Measurements from ENCODE around the gene SLC26A11. TPM values are rescaled to one million over a fixed set of nuclear protein-coding genes. Genes with fewer than 3 reads are reported as not detected.

The SLC26A11 gene
- total and polyA plus RNA-seq, 5 donors from 2014 or later = 7.7 to 75.9 (median 8.3) TPM

DNA sequence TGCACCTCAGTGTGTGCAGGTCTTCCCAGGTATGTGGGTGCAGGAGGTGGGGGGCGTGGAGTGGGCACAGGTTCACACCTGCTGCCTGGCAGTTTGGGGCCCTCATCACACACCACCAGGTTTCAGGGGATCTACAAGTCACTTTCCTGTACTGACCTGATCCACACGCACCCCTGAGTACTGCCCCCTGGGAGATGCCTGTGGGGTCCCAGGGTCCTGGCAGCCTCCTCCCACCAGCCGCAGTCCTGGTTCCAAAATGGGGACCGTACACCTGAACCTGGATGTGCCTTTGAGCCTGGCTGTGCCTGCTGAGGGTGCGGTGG, 66.4 kb downstream of the SLC26A11 start:
- Histone ChIP-seq H3K4me1 (ENCODE audit: control insufficient read depth, insufficient read depth, low read length, poor library complexity, severe bottlenecking) (no peaks in the 10 kb centered on the region), H3K27me3 (ENCODE audit: control insufficient read depth, insufficient read depth, low read length) (no peaks in the 10 kb centered on the region), H3K27ac (ENCODE audit: insufficient read depth, low read length, poor library complexity, severe bottlenecking) (no peak overlapping the region), H3K4me3 (ENCODE audit: low read depth, low read length) (no peak overlapping the region), H3K9me3 (ENCODE audit: control insufficient read depth in 2 of 2, low read length in 2 of 2) (no peaks in the 10 kb centered on the region), H3K36me3 (ENCODE audit: control insufficient read depth, insufficient read depth, low read length) (peaks cover 54% of the 10 kb centered on the region)
- Mint-ChIP-seq H3K4me1 (peaks cover 0 to 12% (median 4%) of the 10 kb centered on the region in 4 donors), H3K9me3 (no peaks in the 10 kb centered on the region), H3K27ac (no peak overlapping the region), H3K36me3 (peaks cover 28% of the 10 kb centered on the region), H3K27me3 (no peaks in the 10 kb centered on the region), H3K4me3 (no peak overlapping the region)
- DNase-seq (no peak), ATAC-seq (ENCODE audit: low read depth in 2 of 2) (no peak)

DNA sequence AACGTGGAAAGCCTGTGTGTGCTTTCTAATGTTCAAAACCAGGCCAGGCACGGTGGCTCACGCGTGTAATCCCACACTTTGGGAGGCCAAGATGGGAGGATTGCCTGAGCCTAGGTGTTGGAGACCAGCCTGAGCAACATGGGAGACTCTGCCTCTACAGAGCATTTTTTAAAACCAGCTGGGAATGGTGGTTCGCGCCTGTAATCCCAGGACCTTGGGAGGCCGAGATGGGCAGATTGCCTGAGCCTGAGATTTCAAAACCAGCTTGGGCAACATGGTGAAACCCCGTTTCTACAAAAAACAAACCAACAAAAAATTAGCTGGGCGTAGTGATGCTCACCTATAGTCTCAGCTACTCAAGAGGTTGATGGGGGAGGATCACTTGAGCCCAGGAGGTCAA, 66.8 kb downstream of the SLC26A11 start:
- Histone ChIP-seq H3K36me3 (ENCODE audit: control insufficient read depth, insufficient read depth, low read length) (peaks cover 55% of the 10 kb centered on the region), H3K4me1 (ENCODE audit: control insufficient read depth, insufficient read depth, low read length, poor library complexity, severe bottlenecking) (no peaks in the 10 kb centered on the region), H3K4me3 (ENCODE audit: low read depth, low read length) (no peak overlapping the region), H3K9me3 (ENCODE audit: control insufficient read depth in 2 of 2, low read length in 2 of 2) (no peaks in the 10 kb centered on the region), H3K27me3 (ENCODE audit: control insufficient read depth, insufficient read depth, low read length) (no peaks in the 10 kb centered on the region), H3K27ac (ENCODE audit: insufficient read depth, low read length, poor library complexity, severe bottlenecking) (no peak overlapping the region)
- peak overlapping the region in 2 of 3 donors; percentile 9 to 38 for H3K27ac Mint-ChIP-seq
- H3K27me3 Mint-ChIP-seq = no peaks in the 10 kb centered on the region
- no peak overlapping the region for H3K4me3 Mint-ChIP-seq
- H3K4me1 Mint-ChIP-seq = peaks cover 0 to 12% (median 4%) of the 10 kb centered on the region in 4 donors
- peaks cover 29% of the 10 kb centered on the region for H3K36me3 Mint-ChIP-seq
- ATAC-seq (ENCODE audit: low read depth in 2 of 2) = no peak
- no peak for DNase-seq
- no peaks in the 10 kb centered on the region for H3K9me3 Mint-ChIP-seq

DNA sequence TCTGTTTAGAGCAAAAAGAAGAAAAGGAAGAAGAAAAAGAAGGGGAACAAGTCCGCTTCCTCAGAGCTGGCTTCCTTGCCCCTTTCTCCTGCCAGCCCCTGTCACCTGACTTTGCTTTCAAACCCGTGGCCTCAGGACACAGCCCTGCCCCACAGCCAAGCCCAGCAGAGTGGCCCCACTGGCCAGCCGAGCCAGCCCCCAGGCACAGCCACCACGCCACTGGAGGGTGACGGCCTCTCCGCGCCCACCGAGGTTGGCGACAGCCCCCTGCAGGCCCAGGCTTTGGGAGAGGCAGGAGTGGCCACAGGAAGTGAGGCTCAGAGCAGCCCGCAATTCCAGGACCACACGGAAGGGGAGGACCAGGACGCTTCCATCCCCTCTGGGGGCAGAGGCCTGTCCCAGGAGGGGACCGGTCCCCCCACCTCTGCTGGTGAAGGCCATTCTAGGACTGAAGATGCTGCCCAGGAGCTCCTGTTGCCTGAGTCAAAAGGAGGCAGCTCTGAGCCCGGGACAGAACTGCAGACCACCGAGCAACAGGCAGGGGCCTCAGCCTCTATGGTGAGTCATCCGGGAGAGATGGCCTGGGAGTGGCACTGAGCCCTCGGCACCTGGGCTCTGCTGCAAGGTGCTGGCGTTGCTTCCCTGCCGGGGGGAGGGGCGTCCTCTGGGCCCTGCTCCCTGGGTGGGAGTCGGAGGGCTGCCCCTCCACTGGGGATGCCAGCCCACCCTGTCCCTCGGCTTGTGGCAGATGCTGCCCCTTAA, 67.8 kb downstream of the SLC26A11 start:
- Mint-ChIP-seq H3K27ac (peak overlapping the region in 2 of 3 donors; percentile 5 to 38), H3K36me3 (peaks cover 32% of the 10 kb centered on the region)

DNA sequence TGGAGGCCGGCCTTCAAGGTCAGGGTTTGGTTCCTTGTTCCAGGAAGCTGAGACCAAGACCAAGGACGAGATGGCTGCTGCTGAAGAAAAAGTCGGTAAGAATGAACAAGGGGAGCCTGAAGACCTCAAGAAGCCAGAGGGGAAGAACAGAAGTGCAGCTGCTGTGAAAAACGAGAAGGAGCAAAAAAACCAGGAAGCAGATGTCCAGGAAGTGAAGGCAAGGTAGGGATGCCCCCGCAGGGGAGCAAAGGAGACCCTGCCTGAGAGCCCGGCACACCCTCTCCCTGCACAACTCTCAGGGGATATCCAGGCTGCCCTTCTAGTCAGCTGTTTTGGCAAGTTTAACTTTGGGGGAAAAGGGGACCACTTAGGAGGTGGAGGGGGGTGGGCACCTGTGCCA, 69.4 kb downstream of the SLC26A11 start:
- no peak for DNase-seq
- Histone ChIP-seq H3K4me3 (ENCODE audit: low read depth, low read length) (no peak overlapping the region), H3K9me3 (ENCODE audit: control insufficient read depth in 2 of 2, low read length in 2 of 2) (no peaks in the 10 kb centered on the region), H3K36me3 (ENCODE audit: control insufficient read depth, insufficient read depth, low read length) (peaks cover 71% of the 10 kb centered on the region), H3K27me3 (ENCODE audit: control insufficient read depth, insufficient read depth, low read length) (no peaks in the 10 kb centered on the region), H3K4me1 (ENCODE audit: control insufficient read depth, insufficient read depth, low read length, poor library complexity, severe bottlenecking) (no peaks in the 10 kb centered on the region), H3K27ac (ENCODE audit: insufficient read depth, low read length, poor library complexity, severe bottlenecking) (no peak overlapping the region)
- Mint-ChIP-seq H3K4me1 (peaks cover 0 to 8% (median 2%) of the 10 kb centered on the region in 4 donors), H3K27me3 (no peaks in the 10 kb centered on the region), H3K9me3 (no peaks in the 10 kb centered on the region), H3K36me3 (peaks cover 36% of the 10 kb centered on the region), H3K4me3 (no peak overlapping the region), H3K27ac (peak overlapping the region in 1 of 3 donors; percentile 83)
- no peak for ATAC-seq (ENCODE audit: low read depth in 2 of 2)

More for the DNA sequence above, 67.8 kb downstream of the SLC26A11 start:
- Mint-ChIP-seq H3K27me3 (no peaks in the 10 kb centered on the region), H3K4me1 (peaks cover 0 to 12% (median 3%) of the 10 kb centered on the region in 4 donors), H3K9me3 (no peaks in the 10 kb centered on the region), H3K4me3 (no peak overlapping the region)
- Histone ChIP-seq H3K4me3 (ENCODE audit: low read depth, low read length) (no peak overlapping the region), H3K9me3 (ENCODE audit: control insufficient read depth in 2 of 2, low read length in 2 of 2) (no peaks in the 10 kb centered on the region), H3K27me3 (ENCODE audit: control insufficient read depth, insufficient read depth, low read length) (no peaks in the 10 kb centered on the region), H3K27ac (ENCODE audit: insufficient read depth, low read length, poor library complexity, severe bottlenecking) (peak overlapping the region; percentile 14), H3K36me3 (ENCODE audit: control insufficient read depth, insufficient read depth, low read length) (peaks cover 63% of the 10 kb centered on the region), H3K4me1 (ENCODE audit: control insufficient read depth, insufficient read depth, low read length, poor library complexity, severe bottlenecking) (no peaks in the 10 kb centered on the region)
- DNase-seq (no peak), ATAC-seq (ENCODE audit: low read depth in 2 of 2) (no peak)

DNA sequence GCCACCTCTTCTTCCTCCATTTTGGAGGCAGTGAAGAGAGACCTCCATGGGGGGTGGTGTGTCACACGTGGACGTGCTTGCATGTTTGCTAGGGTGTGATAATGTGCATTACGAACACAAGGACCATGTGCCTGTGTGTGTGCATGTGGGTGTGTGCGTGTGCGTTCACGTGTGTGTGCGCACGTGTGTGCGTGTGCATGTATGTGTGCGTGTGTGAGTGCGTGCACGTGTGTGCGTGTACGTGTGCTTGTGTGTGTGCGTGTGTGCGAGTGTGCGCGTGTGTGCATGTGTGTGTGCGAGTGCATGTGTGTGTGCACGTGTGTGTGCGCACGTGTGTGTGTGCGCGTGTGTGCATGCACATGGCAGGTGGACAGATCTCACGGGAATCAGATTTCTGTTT, 69.9 kb downstream of the SLC26A11 start:
- H3K4me1 Mint-ChIP-seq = peaks cover 0 to 7% (median under 1%) of the 10 kb centered on the region in 4 donors
- H3K27me3 ChIP-seq (ENCODE audit: control insufficient read depth, insufficient read depth, low read length) = no peaks in the 10 kb centered on the region
- no peak for DNase-seq
- no peaks in the 10 kb centered on the region for H3K27me3 Mint-ChIP-seq
- no peak overlapping the region for H3K27ac Mint-ChIP-seq
- H3K4me3 ChIP-seq (ENCODE audit: low read depth, low read length) = no peak overlapping the region
- peaks cover 34% of the 10 kb centered on the region for H3K36me3 Mint-ChIP-seq
- no peak for ATAC-seq (ENCODE audit: low read depth in 2 of 2)
- peaks cover 75% of the 10 kb centered on the region for H3K36me3 ChIP-seq (ENCODE audit: control insufficient read depth, insufficient read depth, low read length)
- no peak overlapping the region for H3K4me3 Mint-ChIP-seq
- no peaks in the 10 kb centered on the region for H3K9me3 Mint-ChIP-seq
- no peaks in the 10 kb centered on the region for H3K4me1 ChIP-seq (ENCODE audit: control insufficient read depth, insufficient read depth, low read length, poor library complexity, severe bottlenecking)
- H3K27ac ChIP-seq (ENCODE audit: insufficient read depth, low read length, poor library complexity, severe bottlenecking) = no peak overlapping the region
- no peaks in the 10 kb centered on the region for H3K9me3 ChIP-seq (ENCODE audit: control insufficient read depth in 2 of 2, low read length in 2 of 2)

DNA sequence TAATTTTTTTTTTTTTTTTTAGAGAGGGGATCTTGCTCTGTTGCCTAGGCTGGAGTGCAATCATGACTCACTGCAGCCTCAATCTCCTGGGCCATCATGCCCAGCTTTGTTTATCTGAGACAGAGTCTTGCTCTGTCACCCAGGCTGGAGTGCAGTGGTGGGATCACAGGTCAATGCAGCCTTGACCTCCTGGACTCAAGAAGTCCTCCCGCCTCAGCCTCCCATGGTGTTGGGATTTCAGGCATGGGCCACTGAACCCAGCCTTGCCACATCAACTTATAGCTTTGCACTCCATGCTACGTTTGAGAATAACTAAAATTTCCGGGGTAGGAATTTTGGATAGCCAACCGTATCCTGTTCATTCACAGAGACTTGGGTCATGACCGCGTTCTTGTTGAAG, 71.0 kb downstream of the SLC26A11 start:
- Mint-ChIP-seq H3K4me3 (no peak overlapping the region), H3K36me3 (peaks cover 39% of the 10 kb centered on the region), H3K27ac (no peak overlapping the region), H3K27me3 (no peaks in the 10 kb centered on the region), H3K9me3 (no peaks in the 10 kb centered on the region), H3K4me1 (peaks cover 0 to 7% (median under 1%) of the 10 kb centered on the region in 4 donors)
- no peak for ATAC-seq (ENCODE audit: low read depth in 2 of 2)
- Histone ChIP-seq H3K4me1 (ENCODE audit: control insufficient read depth, insufficient read depth, low read length, poor library complexity, severe bottlenecking) (no peaks in the 10 kb centered on the region), H3K27ac (ENCODE audit: insufficient read depth, low read length, poor library complexity, severe bottlenecking) (no peak overlapping the region), H3K36me3 (ENCODE audit: control insufficient read depth, insufficient read depth, low read length) (peaks cover 86% of the 10 kb centered on the region), H3K4me3 (ENCODE audit: low read depth, low read length) (no peak overlapping the region), H3K9me3 (ENCODE audit: control insufficient read depth in 2 of 2, low read length in 2 of 2) (no peaks in the 10 kb centered on the region), H3K27me3 (ENCODE audit: control insufficient read depth, insufficient read depth, low read length) (no peaks in the 10 kb centered on the region)
- no peak for DNase-seq

DNA sequence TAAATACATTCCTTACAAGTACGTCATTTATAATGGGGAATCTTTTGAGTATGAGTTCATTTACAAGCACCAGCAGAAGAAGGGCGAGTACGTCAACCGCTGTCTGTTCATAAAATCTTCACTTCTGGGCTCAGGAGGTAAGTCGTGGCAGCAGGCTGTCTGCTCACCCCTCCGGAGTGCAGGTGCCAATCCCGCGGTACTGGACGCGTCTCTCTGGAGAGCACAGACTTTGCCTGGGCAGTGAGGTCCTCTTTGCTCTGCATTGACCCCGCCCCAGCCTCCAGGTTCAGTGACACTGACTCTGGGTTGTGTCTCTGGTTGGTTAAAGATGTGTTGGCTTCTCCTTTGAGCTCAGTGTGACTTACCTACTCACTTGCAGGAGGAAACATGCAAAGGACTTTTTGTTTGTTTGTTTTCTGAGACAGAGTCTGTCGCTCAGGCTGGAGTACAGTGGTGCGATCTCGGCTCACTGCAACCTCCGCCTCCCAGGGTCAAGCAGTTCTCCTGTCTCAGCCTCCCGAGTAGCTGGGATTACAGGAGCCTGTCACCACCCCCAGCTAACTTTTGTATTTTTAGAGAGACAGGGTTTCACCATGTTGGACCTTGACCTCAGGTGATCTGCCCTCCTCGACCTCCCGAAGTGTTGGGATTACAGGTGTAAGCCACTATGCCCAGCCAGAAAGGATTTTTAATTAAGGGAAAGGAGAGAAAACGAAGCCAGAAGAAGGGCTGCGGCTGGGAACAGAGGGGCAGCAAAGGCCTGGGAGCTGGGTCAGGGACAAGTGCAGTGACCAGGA, 71.7 kb downstream of the SLC26A11 start:
- Mint-ChIP-seq H3K36me3 (peaks cover 45% of the 10 kb centered on the region), H3K4me3 (no peak overlapping the region), H3K27me3 (no peaks in the 10 kb centered on the region), H3K4me1 (peaks cover 0 to 7% (median under 1%) of the 10 kb centered on the region in 4 donors), H3K9me3 (no peaks in the 10 kb centered on the region), H3K27ac (no peak overlapping the region)
- no peaks in the 10 kb centered on the region for H3K4me1 ChIP-seq (ENCODE audit: control insufficient read depth, insufficient read depth, low read length, poor library complexity, severe bottlenecking)
- H3K27me3 ChIP-seq (ENCODE audit: control insufficient read depth, insufficient read depth, low read length) = no peaks in the 10 kb centered on the region
- peaks cover 92% of the 10 kb centered on the region for H3K36me3 ChIP-seq (ENCODE audit: control insufficient read depth, insufficient read depth, low read length)
- no peaks in the 10 kb centered on the region for H3K9me3 ChIP-seq (ENCODE audit: control insufficient read depth in 2 of 2, low read length in 2 of 2)
- no peak overlapping the region for H3K4me3 ChIP-seq (ENCODE audit: low read depth, low read length)
- no peak overlapping the region for H3K27ac ChIP-seq (ENCODE audit: insufficient read depth, low read length, poor library complexity, severe bottlenecking)
- DNase-seq (no peak), ATAC-seq (ENCODE audit: low read depth in 2 of 2) (no peak)
